Cardiac muscle cell (in vitro differentiated cells and primary cell): ENCODE data around the gene EXOC1L. TPM values are rescaled to one million over a fixed set of nuclear protein-coding genes. Genes with fewer than 3 reads are reported as not detected.

Experiments used
- DNase-seq, 2 donors: peaks; one replicate each; pipeline versions ENCODE4 v3.0.0 to v3.0.0-alpha.2; 2010 to 2017; ENCODE audit warnings: low read depth in 1 of 2, low spot score in 1 of 2
- H3K27ac ChIP-seq: fragments of 200-600 bp; sonication (generic); 2 replicates; pipeline ENCODE4 v1.5.1; 2016
- H3K27me3 ChIP-seq: fragments of 200-600 bp; sonication (generic); 2 replicates; pipeline ENCODE4 v1.6.0; 2016; ENCODE audit warnings: control low read depth
- H3K36me3 ChIP-seq: fragments of 200-600 bp; sonication (generic); 2 replicates; pipeline ENCODE4 v1.5.1; 2016; ENCODE audit warnings: control low read depth
- H3K4me1 ChIP-seq: fragments of 200-600 bp; sonication (generic); 2 replicates; pipeline ENCODE4 v1.8.1; 2017; ENCODE audit warnings: low read depth, mild to moderate bottlenecking, mixed run types
- H3K4me3 ChIP-seq: fragments of 200-600 bp; sonication (generic); 2 replicates; pipeline ENCODE4 v1.5.1; 2016; ENCODE audit warnings: mild to moderate bottlenecking
- H3K9me3 ChIP-seq: fragments of 200-600 bp; sonication (generic); 2 replicates; pipeline ENCODE4 v1.5.1; 2017; ENCODE audit warnings: low read depth, mild to moderate bottlenecking, control low read depth
- polyA plus RNA-seq: library from polyadenylated mRNA; unstranded; fragments of >200 nt; fragmentation: Nextera tagmentation; extraction: Ambion mirVana; gene quantifications from 2 replicates; pipeline ENCODE4 v1.2.1, GENCODE V29; 2016
- total RNA-seq: library from RNA; depleted of rRNA; stranded (reverse); fragments of >200 nt; gene quantifications from 2 replicates; pipeline ENCODE4 v1.2.3, GENCODE V29; 2016
- TF ChIP-seq, protein P1 (sequence below): IDR thresholded peaks from 2 replicates; pipeline ENCODE4 v1.5.1; 2012; ENCODE audit warnings: low read depth, mild to moderate bottlenecking, low read length

The EXOC1L gene
- total and polyA plus RNA-seq, 2 experiments from 2014 or later = 0.16 TPM; not detected in 1

DNA sequence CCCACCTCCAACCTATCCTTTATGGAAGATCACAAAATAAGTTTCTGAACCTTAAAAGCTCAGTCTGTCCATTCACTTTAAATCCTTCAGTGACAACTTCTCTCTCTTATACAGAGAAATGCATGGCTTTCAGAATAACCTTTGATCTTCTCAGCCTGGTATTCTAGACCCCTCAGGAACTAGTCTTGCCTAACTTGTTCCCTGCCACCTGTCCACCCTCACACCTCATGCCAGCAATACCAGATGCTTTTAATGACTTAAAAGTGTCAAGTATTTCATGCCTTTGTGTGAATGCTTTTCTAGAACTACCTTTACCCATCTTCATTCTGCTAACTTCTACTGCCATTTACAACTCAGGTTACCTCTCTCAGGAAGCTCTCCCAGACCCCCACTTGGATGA is 7.4 kb downstream of the EXOC1L start:
- Histone ChIP-seq H3K9me3 (no peaks in the 10 kb centered on the region), H3K4me1 (peaks cover 17% of the 10 kb centered on the region), H3K27ac (no peak overlapping the region), H3K27me3 (no peaks in the 10 kb centered on the region), H3K4me3 (no peak overlapping the region), H3K36me3 (no peaks in the 10 kb centered on the region)
- TF ChIP-seq, protein P1, sequence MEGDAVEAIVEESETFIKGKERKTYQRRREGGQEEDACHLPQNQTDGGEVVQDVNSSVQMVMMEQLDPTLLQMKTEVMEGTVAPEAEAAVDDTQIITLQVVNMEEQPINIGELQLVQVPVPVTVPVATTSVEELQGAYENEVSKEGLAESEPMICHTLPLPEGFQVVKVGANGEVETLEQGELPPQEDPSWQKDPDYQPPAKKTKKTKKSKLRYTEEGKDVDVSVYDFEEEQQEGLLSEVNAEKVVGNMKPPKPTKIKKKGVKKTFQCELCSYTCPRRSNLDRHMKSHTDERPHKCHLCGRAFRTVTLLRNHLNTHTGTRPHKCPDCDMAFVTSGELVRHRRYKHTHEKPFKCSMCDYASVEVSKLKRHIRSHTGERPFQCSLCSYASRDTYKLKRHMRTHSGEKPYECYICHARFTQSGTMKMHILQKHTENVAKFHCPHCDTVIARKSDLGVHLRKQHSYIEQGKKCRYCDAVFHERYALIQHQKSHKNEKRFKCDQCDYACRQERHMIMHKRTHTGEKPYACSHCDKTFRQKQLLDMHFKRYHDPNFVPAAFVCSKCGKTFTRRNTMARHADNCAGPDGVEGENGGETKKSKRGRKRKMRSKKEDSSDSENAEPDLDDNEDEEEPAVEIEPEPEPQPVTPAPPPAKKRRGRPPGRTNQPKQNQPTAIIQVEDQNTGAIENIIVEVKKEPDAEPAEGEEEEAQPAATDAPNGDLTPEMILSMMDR = no peak
- DNase-seq = no peak

DNA sequence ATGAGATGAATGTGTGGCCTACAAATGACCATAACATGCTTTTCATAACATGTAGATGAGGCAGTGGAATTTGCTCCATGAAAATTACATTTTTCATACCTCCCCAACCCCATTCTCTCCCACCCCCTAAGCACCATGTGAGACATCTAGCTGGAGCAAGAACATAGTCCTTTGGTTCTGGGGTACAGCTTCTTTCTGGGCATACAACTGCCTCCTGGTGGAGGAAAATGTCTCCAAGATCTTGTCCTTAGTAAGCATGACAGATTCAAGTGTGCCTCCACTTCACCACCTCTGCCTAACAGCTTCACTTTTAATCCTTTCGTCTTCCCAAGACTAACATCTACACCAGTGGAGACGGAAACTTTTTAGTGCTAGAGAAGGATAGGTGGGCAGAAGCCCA is 8.0 kb downstream of the EXOC1L start:
- peaks cover 20% of the 10 kb centered on the region for H3K4me1 ChIP-seq
- TF ChIP-seq, protein P1 = no peak
- no peak overlapping the region for H3K4me3 ChIP-seq
- H3K36me3 ChIP-seq = no peaks in the 10 kb centered on the region
- DNase-seq = no peak
- no peaks in the 10 kb centered on the region for H3K9me3 ChIP-seq
- H3K27me3 ChIP-seq = no peaks in the 10 kb centered on the region
- no peak overlapping the region for H3K27ac ChIP-seq

DNA sequence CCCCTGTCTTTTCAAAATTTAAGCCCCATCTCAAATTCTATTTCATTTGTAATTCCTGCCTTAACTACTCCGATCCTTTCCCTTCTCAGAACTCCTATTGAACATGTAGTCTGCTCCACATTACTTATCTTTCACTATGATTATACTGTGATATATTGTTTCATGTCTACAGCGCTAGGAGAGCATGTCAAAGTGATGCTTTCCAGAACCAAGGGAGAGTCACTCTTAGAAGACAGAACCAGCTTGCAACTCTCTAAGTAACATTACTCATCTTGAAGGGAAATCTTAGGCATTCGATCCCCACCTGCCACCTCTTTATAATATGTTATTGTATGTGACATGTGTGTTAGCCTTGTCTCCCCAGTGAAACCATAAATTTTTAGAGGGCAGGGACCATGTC is 10.5 kb downstream of the EXOC1L start:
- Histone ChIP-seq H3K4me1 (peaks cover 20% of the 10 kb centered on the region), H3K4me3 (no peak overlapping the region), H3K36me3 (no peaks in the 10 kb centered on the region), H3K27me3 (no peaks in the 10 kb centered on the region), H3K27ac (no peak overlapping the region), H3K9me3 (no peaks in the 10 kb centered on the region)
- no peak for DNase-seq
- TF ChIP-seq, protein P1 = no peak

DNA sequence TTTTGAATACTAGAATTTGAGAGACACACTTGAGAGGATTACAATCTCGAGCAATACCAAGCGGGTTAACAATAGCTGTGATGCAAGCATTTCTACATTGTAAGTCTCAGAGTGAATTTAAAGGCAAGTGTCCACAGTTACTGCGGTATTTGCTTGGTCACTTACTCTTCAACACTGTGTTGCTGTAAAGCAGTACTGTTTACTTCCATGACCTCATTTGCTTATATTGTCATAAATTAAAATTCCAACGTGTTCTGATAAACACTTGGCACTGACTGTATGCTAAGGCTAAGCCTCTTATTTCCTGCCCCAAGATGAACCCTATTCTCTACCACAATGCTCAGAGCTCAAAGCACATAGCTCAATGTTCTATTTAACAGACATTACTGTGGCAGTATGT is 11.1 kb downstream of the EXOC1L start:
- Histone ChIP-seq H3K4me1 (peaks cover 20% of the 10 kb centered on the region), H3K4me3 (no peak overlapping the region), H3K27me3 (no peaks in the 10 kb centered on the region), H3K9me3 (no peaks in the 10 kb centered on the region), H3K27ac (no peak overlapping the region), H3K36me3 (no peaks in the 10 kb centered on the region)
- TF ChIP-seq, protein P1 = no peak
- no peak for DNase-seq

DNA sequence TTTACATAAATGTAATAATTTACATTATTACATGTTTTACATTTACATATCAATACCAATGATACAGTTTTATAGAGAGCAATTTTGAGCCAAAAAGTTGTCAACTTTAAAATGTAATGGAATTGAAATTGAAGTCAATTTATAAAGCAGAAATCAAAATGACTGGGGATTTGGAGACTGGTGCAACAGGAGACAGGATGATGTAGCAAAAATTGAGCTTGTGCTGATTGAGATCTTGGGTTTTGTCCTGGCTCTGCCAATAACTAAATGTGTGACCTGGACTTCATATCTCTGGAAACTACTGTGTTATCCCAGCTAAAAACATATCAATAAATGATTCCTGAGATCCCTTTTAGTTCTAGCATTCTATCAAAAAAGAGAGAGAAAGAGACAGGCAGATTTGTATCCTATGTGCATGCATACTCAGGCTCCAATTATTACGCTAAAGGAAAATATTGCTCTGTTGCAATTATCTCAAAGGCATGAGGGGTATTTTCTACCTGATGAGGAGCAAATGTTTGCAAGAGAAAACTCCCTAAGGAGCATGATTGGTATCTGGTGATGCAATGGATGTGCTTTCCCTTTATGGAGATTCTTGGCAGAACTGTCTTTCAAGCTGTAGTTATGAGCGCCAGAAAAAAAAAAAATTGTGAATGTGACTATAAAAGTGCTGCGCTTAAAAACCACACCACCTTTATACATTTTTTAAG is 14.7 kb downstream of the EXOC1L start:
- Histone ChIP-seq H3K36me3 (no peaks in the 10 kb centered on the region), H3K4me1 (peaks cover 20% of the 10 kb centered on the region), H3K4me3 (no peak overlapping the region), H3K27ac (no peak overlapping the region), H3K9me3 (no peaks in the 10 kb centered on the region), H3K27me3 (no peaks in the 10 kb centered on the region)
- TF ChIP-seq, protein P1 = no peak
- DNase-seq = no peak
